HepG2 (cell line): ENCODE results near the gene PEPD. TPM values are rescaled to one million over a fixed set of nuclear protein-coding genes. Genes with fewer than 3 reads are reported as not detected.

Experiments used
- BCL6 ChIP-seq: IDR thresholded peaks from 2 replicates; pipeline ENCODE4 v1.6.1; 2016; ENCODE audit warnings: missing genetic modification reagents, missing compliant biosample characterization
- BRCA1 ChIP-seq: sonication (generic); formaldehyde crosslinking; IDR thresholded peaks from 2 replicates; pipeline ENCODE4 v1.4.0; 2020; ENCODE audit warnings: missing genetic modification reagents
- FOXO1 ChIP-seq: sonication (generic); formaldehyde crosslinking; IDR thresholded peaks from 2 replicates; pipeline ENCODE4 v1.4.0; 2020; ENCODE audit warnings: missing genetic modification reagents
- HNRNPK ChIP-seq: fragments of 200-400 bp; formaldehyde crosslinking; IDR thresholded peaks from 2 replicates; pipeline ENCODE4 v1.6.1; 2018; ENCODE audit warnings: low read length, low read depth, moderate library complexity, mild to moderate bottlenecking; ENCODE audit not compliant: poor library complexity, severe bottlenecking
- JUNB ChIP-seq: sonication (generic); formaldehyde crosslinking; IDR thresholded peaks from 2 replicates; pipeline ENCODE4 v1.8.0; 2022; ENCODE audit warnings: missing genetic modification reagents, mild to moderate bottlenecking, borderline replicate concordance
- NFIC ChIP-seq: IDR thresholded peaks from 2 replicates; pipeline ENCODE4 v1.6.1; 2012; ENCODE audit warnings: mild to moderate bottlenecking, low read length, inconsistent platforms
- NR2F6 ChIP-seq, 2 experiments: IDR thresholded peaks; 2 replicates each; pipeline ENCODE4 v1.6.1; 2016; ENCODE audit warnings: antibody characterized with exemption in 1 of 2, mild to moderate bottlenecking in 1 of 2
- PPARG ChIP-seq: conservative IDR thresholded peaks from 2 replicates; pipeline ENCODE4 v1.6.1; 2016; ENCODE audit warnings: missing biosample characterization, missing genetic modification reagents
- RFXANK ChIP-seq: IDR thresholded peaks from 2 replicates; pipeline ENCODE4 v1.6.1; 2016
- SNAPC2 ChIP-seq: sonication (generic); formaldehyde crosslinking; IDR thresholded peaks from 2 replicates; pipeline ENCODE4 v1.8.1; 2022; ENCODE audit warnings: mild to moderate bottlenecking, missing genetic modification reagents
- SSRP1 ChIP-seq: IDR thresholded peaks from 2 replicates; pipeline ENCODE4 v1.6.1; 2016; ENCODE audit warnings: control low read depth
- STAG1 ChIP-seq: sonication (generic); formaldehyde crosslinking; IDR thresholded peaks from 2 replicates; pipeline ENCODE4 v1.4.0; 2020; ENCODE audit warnings: missing genetic modification reagents
- ZNF251 ChIP-seq: sonication (generic); formaldehyde crosslinking; IDR thresholded peaks from 2 replicates; pipeline ENCODE4 v1.9.0; 2021; ENCODE audit warnings: mild to moderate bottlenecking, missing genetic modification reagents
- ZNF572 ChIP-seq: sonication (generic); formaldehyde crosslinking; IDR thresholded peaks from 2 replicates; pipeline ENCODE4 v1.5.1; 2020; ENCODE audit warnings: mild to moderate bottlenecking, missing genetic modification reagents
- ZNF670 ChIP-seq: sonication (generic); formaldehyde crosslinking; IDR thresholded peaks from 2 replicates; pipeline ENCODE4 v1.8.0; 2022; ENCODE audit warnings: mild to moderate bottlenecking, missing genetic modification reagents, borderline replicate concordance
- polyA plus RNA-seq, 8 experiments: library from polyadenylated mRNA; depleted of rRNA in 3 of 8; stranded (reverse) in 7 of 8; unstranded in 1 of 8; fragments of >200 nt; fragmentation: Illumina TruSeq in 4 of 8; extraction: Trizol in 4 of 8; gene quantifications; 2 replicates each; pipeline versions ENCODE4 v1.2.1 to v1.2.3, GENCODE V29; 2011 to 2016; ENCODE audit warnings: low read depth in 4 of 8, missing spikeins in 1 of 8, mixed read lengths in 1 of 8; ENCODE audit not compliant: insufficient read depth in 1 of 8
- total RNA-seq, 5 experiments: library from RNA; depleted of rRNA; stranded (reverse); fragments of >200 nt; fragmentation: Illumina TruSeq; extraction: Trizol; gene quantifications; 2 replicates each; pipeline ENCODE4 v1.2.3, GENCODE V29; 2016; ENCODE audit warnings: low read depth in 1 of 5
- TF ChIP-seq, protein P1 (sequence below): sonication (generic); formaldehyde crosslinking; IDR thresholded peaks from 2 replicates; pipeline ENCODE4 v1.4.0; 2020; ENCODE audit warnings: missing genetic modification reagents
- TF ChIP-seq, protein P2 (sequence below): sonication (generic); formaldehyde crosslinking; IDR thresholded peaks from 2 replicates; pipeline ENCODE4 v1.4.0; 2020; ENCODE audit warnings: low read depth, mild to moderate bottlenecking, missing genetic modification reagents
- TF ChIP-seq, protein P3 (sequence below): sonication (generic); formaldehyde crosslinking; IDR thresholded peaks from 2 replicates; pipeline ENCODE4 v1.5.0; 2020; ENCODE audit warnings: missing genetic modification reagents, mild to moderate bottlenecking, borderline replicate concordance
- TF ChIP-seq, protein P4 (sequence below): sonication (generic); formaldehyde crosslinking; IDR thresholded peaks from 2 replicates; pipeline ENCODE4 v1.8.1; 2023; ENCODE audit warnings: mild to moderate bottlenecking, moderate library complexity, missing genetic modification reagents
- TF ChIP-seq, protein P5 (sequence below): sonication (generic); formaldehyde crosslinking; IDR thresholded peaks from 2 replicates; pipeline ENCODE4 v1.4.0; 2020; ENCODE audit warnings: missing genetic modification reagents
- TF ChIP-seq, protein P6 (sequence below): sonication (generic); formaldehyde crosslinking; conservative IDR thresholded peaks from 2 replicates; pipeline ENCODE4 v1.4.0; 2020; ENCODE audit warnings: missing genetic modification reagents

PEPD gene
- total and polyA plus RNA-seq, 2 of the 13 experiments (the other 11 are each of a cell fraction or from before 2014, with no cell fraction given), result 60.7 to 75.1 TPM

DNA sequence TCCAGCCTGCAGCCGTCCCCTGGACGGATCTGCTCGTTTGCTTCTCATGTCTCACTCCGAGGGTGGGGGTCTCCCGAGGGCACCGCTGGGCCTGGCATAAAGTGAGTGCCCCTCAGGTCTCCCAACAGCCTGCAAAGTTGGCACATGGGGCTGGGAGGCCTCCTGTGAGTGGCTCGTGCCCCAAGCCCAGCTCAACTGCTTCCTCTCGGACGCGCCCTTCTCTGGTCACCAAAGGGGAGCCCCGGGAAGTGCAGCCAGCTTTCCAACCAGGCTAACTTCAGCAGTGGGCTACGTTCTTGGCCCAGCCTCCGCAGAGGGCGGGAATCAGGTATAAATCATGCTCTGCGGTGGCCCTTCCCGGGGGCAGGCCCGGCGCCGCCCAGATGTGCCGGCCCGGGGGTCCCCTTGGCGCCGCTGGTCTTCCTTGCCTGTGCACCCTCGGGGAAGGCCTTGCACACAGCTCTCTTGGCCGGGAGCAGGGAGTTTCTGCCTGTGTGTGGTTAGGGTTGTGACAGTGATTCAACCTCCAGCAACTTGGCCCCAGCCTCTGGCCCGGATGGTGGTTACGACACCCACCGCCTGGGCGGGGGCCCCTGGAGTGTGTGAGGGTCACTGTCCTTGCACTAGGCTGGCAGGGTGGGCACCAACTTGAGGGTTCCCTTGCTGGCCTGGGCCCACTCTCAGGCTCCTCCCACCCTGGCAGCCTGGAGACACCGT is 127.4 kb downstream of the PEPD start (continued):
- TF ChIP-seq, protein P1, sequence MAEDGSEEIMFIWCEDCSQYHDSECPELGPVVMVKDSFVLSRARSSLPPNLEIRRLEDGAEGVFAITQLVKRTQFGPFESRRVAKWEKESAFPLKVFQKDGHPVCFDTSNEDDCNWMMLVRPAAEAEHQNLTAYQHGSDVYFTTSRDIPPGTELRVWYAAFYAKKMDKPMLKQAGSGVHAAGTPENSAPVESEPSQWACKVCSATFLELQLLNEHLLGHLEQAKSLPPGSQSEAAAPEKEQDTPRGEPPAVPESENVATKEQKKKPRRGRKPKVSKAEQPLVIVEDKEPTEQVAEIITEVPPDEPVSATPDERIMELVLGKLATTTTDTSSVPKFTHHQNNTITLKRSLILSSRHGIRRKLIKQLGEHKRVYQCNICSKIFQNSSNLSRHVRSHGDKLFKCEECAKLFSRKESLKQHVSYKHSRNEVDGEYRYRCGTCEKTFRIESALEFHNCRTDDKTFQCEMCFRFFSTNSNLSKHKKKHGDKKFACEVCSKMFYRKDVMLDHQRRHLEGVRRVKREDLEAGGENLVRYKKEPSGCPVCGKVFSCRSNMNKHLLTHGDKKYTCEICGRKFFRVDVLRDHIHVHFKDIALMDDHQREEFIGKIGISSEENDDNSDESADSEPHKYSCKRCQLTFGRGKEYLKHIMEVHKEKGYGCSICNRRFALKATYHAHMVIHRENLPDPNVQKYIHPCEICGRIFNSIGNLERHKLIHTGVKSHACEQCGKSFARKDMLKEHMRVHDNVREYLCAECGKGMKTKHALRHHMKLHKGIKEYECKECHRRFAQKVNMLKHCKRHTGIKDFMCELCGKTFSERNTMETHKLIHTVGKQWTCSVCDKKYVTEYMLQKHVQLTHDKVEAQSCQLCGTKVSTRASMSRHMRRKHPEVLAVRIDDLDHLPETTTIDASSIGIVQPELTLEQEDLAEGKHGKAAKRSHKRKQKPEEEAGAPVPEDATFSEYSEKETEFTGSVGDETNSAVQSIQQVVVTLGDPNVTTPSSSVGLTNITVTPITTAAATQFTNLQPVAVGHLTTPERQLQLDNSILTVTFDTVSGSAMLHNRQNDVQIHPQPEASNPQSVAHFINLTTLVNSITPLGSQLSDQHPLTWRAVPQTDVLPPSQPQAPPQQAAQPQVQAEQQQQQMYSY (CRISPR knock-in tag), result no peak
- TF ChIP-seq, protein P2, sequence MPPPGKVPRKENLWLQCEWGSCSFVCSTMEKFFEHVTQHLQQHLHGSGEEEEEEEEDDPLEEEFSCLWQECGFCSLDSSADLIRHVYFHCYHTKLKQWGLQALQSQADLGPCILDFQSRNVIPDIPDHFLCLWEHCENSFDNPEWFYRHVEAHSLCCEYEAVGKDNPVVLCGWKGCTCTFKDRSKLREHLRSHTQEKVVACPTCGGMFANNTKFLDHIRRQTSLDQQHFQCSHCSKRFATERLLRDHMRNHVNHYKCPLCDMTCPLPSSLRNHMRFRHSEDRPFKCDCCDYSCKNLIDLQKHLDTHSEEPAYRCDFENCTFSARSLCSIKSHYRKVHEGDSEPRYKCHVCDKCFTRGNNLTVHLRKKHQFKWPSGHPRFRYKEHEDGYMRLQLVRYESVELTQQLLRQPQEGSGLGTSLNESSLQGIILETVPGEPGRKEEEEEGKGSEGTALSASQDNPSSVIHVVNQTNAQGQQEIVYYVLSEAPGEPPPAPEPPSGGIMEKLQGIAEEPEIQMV, result no peak
- no peak for TF ChIP-seq BRCA1 (CRISPR knock-in tag)
- TF ChIP-seq, protein P3, sequence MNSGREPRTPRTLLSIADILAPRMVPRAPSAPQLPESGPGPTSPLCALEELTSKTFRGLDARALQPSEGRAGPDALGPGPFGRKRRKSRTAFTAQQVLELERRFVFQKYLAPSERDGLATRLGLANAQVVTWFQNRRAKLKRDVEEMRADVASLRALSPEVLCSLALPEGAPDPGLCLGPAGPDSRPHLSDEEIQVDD (CRISPR knock-in tag), result no peak
- no peak for TF ChIP-seq ZNF251 (CRISPR knock-in tag)
- no peak for TF ChIP-seq SNAPC2 (CRISPR knock-in tag)
- no peak for TF ChIP-seq HNRNPK
- TF ChIP-seq NFIC, result no peak
- TF ChIP-seq NR2F6 (IDR thresholded peaks at IDR 0.05), result peak; percentile 37; the same call in 1 of the 2 replicates
- TF ChIP-seq NR2F6 (CRISPR knock-in tag; IDR thresholded peaks at IDR 0.05), result peak; percentile 66; the same call in 1 of the 2 replicates
- no peak for TF ChIP-seq ZNF670 (CRISPR knock-in tag)
- TF ChIP-seq ZNF572 (CRISPR knock-in tag), result no peak; the same call in none of the 2 replicates
- peak; percentile 13; the same call in 1 of the 2 replicates for TF ChIP-seq FOXO1 (CRISPR knock-in tag)
- TF ChIP-seq JUNB (CRISPR knock-in tag), result no peak
- TF ChIP-seq PPARG (CRISPR knock-in tag), result no peak
- TF ChIP-seq, protein P4, sequence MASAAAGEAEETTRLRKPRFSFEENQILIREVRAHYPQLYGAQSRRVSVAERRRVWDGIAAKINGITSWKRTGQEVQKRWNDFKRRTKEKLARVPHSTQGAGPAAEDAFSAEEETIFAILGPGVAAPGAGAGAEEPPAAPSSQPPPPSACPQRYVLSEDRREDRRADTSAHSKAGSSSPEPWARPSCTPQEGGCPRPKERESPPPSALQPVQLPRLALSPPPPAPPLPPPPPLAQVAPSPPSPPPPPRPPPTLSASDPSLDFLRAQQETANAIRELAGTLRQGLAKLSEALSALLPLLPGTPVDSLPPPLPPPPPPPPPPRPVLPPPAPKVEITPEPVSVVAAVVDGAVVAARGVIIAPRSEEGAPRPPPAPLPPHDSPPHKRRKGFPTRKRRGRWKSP (CRISPR knock-in tag), result no peak
- TF ChIP-seq, protein P5, sequence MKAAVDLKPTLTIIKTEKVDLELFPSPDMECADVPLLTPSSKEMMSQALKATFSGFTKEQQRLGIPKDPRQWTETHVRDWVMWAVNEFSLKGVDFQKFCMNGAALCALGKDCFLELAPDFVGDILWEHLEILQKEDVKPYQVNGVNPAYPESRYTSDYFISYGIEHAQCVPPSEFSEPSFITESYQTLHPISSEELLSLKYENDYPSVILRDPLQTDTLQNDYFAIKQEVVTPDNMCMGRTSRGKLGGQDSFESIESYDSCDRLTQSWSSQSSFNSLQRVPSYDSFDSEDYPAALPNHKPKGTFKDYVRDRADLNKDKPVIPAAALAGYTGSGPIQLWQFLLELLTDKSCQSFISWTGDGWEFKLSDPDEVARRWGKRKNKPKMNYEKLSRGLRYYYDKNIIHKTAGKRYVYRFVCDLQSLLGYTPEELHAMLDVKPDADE, result no peak
- no peak for TF ChIP-seq SSRP1
- TF ChIP-seq, protein P6, sequence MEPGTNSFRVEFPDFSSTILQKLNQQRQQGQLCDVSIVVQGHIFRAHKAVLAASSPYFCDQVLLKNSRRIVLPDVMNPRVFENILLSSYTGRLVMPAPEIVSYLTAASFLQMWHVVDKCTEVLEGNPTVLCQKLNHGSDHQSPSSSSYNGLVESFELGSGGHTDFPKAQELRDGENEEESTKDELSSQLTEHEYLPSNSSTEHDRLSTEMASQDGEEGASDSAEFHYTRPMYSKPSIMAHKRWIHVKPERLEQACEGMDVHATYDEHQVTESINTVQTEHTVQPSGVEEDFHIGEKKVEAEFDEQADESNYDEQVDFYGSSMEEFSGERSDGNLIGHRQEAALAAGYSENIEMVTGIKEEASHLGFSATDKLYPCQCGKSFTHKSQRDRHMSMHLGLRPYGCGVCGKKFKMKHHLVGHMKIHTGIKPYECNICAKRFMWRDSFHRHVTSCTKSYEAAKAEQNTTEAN, result peak; percentile 86
- TF ChIP-seq STAG1 (CRISPR knock-in tag), result no peak
- no peak for TF ChIP-seq RFXANK
- peak; percentile 77; the same call in 1 of the 2 replicates for TF ChIP-seq BCL6
